GM12892 (cell line): ENCODE measurements around the gene FASLG. TPM values are rescaled to one million over a fixed set of nuclear protein-coding genes. Genes with fewer than 3 reads are reported as not detected.
"Not testable (repeated sequence)": the region's sequence is repeated elsewhere in the genome, so short reads cannot be mapped to it uniquely, and the experiment has no call there.

Experiments
- DNase-seq: peaks from one replicate; pipeline ENCODE4 v3.0.0; 2011; ENCODE audit not compliant: insufficient read length
- FAIRE-seq: peaks from 2 replicates; lab custom pipeline; 2011; peaks lifted over from hg19 to GRCh38; lab: Jason Lieb, UNC
- POLR2A ChIP-seq: IDR thresholded peaks from 2 replicates; pipeline ENCODE4 v1.6.1; 2011; ENCODE audit warnings: low read depth, low read length, control low read depth
- POLR2AphosphoS5 ChIP-seq: IDR thresholded peaks from 2 replicates; pipeline ENCODE4 v1.6.1; 2011; ENCODE audit warnings: low read depth, low read length, control low read depth
- TAF1 ChIP-seq: IDR thresholded peaks from 2 replicates; pipeline ENCODE4 v1.6.1; 2011; ENCODE audit warnings: low read depth, mild to moderate bottlenecking, control low read depth, low read length, borderline replicate concordance
- polyA plus RNA-seq: library from polyadenylated mRNA; unstranded; fragments of >200 nt; gene quantifications from one replicate; pipeline ENCODE4 v1.2.1, GENCODE V29; 2012; ENCODE audit warnings: missing spikeins, inconsistent platforms; ENCODE audit not compliant: missing spikeins

The FASLG gene, protein sequence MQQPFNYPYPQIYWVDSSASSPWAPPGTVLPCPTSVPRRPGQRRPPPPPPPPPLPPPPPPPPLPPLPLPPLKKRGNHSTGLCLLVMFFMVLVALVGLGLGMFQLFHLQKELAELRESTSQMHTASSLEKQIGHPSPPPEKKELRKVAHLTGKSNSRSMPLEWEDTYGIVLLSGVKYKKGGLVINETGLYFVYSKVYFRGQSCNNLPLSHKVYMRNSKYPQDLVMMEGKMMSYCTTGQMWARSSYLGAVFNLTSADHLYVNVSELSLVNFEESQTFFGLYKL
- not detected for polyA plus RNA-seq

GRCh38 chr1:172658871-172659453, at the start of gene FASLG:
Gene FASLG, plus strand, starts transcription at chr1:172659103. Its CDS starts 99 bp downstream, at chr1:172659202.
- DNase-seq (no peak), FAIRE-seq (no peak)
- no peak for TF ChIP-seq TAF1
- TF ChIP-seq POLR2A, result no peak
- no peak for TF ChIP-seq POLR2AphosphoS5

GRCh38 chr1:172609528-172609927, 49.4 kb upstream of the FASLG start:
- DNase-seq, result no peak
- TF ChIP-seq POLR2A (no peak), POLR2AphosphoS5 (no peak), TAF1 (no peak)
- peak; percentile 14 for FAIRE-seq

GRCh38 chr1:172612478-172612877, 46.4 kb upstream of the FASLG start:
- DNase-seq (no peak), FAIRE-seq (no peak)
- TF ChIP-seq POLR2AphosphoS5 (no peak), POLR2A (no peak), TAF1 (no peak)

DNA sequence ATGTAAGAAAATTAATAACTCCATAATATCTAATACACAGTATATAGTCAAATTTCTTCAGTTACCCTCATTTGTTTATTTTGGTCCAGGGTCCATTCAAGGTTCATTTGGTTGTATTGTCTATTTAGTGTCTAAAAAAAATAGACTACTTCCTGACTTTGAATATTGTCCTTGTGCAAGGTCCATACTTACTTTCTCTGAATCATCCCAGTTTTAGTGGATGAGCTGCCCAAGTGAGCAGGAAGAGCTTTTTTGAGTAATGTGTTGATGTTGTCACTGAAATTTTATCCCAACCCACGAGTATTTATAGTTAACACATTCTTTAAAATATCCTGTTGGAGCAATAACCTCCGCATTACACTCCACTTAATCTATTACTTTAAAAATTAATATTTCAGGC, 45.6 kb upstream of the FASLG start:
- FAIRE-seq, result no peak
- no peak for DNase-seq
- TF ChIP-seq POLR2AphosphoS5, result no peak
- TF ChIP-seq TAF1, result no peak
- TF ChIP-seq POLR2A, result no peak

DNA sequence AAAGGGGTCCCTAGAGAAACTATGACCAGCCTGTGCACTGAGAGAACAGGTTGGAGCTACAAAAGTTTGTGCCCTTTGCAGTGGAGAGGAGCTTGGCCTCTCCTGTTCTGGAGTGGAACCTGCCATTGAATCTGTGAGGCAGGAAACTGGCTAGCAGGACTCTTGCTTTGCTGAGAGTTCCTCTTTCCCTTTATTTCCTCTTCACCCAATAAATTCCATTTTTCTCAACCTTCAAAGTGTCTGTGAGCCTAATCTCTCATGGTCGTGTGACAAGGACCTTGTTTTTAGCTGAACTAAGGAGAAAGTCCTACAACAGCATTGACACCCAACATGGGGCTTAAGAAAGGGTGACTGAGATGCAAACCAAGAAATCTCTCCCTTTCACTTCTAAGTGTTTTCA, 42.7 kb upstream of the FASLG start:
- FAIRE-seq (no peak), DNase-seq (no peak)
- TF ChIP-seq POLR2AphosphoS5 (no peak), POLR2A (no peak), TAF1 (no peak)

GRCh38 chr1:172616636-172617035, 42.3 kb upstream of the FASLG start:
- TF ChIP-seq TAF1 (no peak), POLR2AphosphoS5 (no peak), POLR2A (no peak)

GRCh38 chr1:172620603-172621002, 38.3 kb upstream of the FASLG start:
- not testable (repeated sequence) for DNase-seq, FAIRE-seq

More at GRCh38 chr1:172616636-172617035, 42.3 kb upstream of the FASLG start:
- DNase-seq, result no peak
- no peak for FAIRE-seq

DNA sequence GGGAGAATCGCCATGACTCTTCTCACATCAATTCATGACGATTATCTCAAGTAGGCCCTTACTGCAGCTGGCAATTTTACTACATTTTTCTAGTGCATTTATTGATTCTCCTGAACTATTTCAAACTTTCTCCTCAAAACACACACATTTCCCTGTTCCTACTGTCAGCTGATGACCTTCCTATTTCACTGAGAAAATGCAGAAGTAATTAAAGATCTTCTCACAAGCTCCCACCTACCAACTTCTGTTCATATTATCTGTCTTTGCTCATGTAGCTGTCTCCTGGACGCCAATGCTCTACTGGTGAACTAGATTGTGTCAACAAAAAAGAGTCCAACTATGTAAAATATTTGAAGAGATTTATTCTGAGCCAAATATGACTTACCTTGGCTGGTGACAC, 36.4 kb upstream of the FASLG start:
- DNase-seq, result no peak
- no peak for FAIRE-seq
- TF ChIP-seq POLR2AphosphoS5 (no peak), POLR2A (no peak), TAF1 (no peak)

DNA sequence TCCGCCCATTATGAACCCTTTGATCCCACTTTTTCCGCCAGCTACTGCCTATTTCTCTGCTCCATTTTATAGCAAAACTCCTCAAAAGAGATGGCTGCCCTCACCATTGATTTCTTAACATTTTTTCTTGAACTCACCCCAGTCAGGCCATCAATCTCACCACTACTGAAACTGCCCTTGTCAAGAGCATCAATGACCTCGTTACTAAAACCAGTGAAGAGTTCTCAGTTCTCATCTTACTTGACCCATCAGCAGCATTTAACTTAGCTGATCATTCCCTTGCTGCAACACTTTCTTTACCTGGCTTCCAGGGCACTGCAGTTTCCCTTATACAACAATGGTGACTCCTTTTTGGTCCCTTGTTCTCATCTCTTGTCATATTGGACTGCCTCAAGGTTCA, 35.2 kb upstream of the FASLG start:
- DNase-seq, result no peak
- FAIRE-seq, result no peak
- TF ChIP-seq TAF1 (no peak), POLR2AphosphoS5 (no peak), POLR2A (no peak)

DNA sequence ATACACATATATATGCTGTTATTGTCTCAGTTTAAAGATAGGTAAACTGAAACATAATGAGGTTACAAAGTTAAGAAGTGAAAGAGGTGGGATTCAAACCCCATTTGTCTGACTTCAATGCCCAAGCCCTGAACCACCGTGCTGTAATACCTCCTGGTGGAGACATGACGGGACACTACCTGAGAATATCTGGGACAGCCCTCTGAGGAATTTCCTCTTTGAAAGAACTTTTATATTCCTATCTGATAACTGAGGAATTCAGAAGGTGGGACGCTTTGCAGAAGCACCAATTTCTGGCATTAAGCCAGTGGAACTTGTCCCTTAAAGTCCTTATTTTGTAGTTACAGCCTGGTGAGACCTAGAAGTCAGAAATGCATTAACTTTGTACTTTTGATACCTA, 32.1 kb upstream of the FASLG start:
- DNase-seq (no peak), FAIRE-seq (no peak)
- TF ChIP-seq POLR2A, result no peak
- no peak for TF ChIP-seq POLR2AphosphoS5
- TF ChIP-seq TAF1, result no peak

- DNase-seq (no peak), FAIRE-seq (no peak)
- TF ChIP-seq TAF1, result no peak
- no peak for TF ChIP-seq POLR2A
- no peak for TF ChIP-seq POLR2AphosphoS5
These were observed 31.2 kb upstream of the FASLG start for GRCh38 chr1:172627702-172628101.

DNA sequence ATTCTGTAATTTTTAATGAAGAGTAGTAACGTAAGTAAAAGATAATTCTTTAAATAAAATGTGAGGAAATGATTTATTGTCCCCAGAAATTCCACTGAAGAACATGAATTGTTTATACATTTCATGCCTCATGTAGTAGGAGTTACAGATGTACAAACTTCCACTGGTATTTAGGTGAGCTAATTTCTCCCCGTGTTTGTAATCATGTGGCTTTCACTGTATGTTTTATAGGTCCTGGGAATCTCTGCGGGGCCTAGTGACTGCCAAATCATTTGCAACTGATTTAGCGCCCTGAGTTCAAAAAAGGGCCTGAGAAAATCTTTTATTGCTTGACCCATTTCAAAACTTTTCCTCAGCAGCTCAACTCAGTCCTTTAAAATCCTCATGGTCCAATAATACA, 30.5 kb upstream of the FASLG start:
- FAIRE-seq, result no peak
- TF ChIP-seq POLR2A, result no peak
- no peak for TF ChIP-seq TAF1
- TF ChIP-seq POLR2AphosphoS5, result no peak
- no peak for DNase-seq

DNA sequence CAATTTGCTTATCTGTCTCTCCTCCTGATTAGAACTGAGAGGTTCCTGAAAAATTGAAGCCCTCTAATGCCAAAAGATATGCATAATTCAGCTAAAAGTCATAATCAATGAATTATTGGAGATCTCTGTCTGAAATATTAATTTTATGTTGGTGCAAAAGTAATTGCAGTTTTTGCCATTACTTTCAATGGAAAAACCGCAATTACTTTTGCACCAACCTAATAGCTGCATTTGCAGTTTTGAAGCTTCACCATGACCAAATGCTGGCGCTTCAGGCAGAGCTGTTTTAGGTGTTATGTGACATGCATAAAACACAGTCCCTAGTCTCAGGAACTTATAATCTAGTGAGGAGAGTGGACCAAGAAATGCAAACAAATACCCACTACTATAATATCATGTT, 29.7 kb upstream of the FASLG start:
- no peak for FAIRE-seq
- TF ChIP-seq POLR2AphosphoS5 (no peak), TAF1 (no peak), POLR2A (no peak)
- no peak for DNase-seq
